GM21529 (cell line): ENCODE data around the gene HEATR9.

Experiments
- ATAC-seq: cut with Tn5 transposase; IDR thresholded peaks from one replicate; pipeline ENCODE4 v1.9.1; 2021; ENCODE audit not compliant: unreplicated experiment

HEATR9 gene

DNA sequence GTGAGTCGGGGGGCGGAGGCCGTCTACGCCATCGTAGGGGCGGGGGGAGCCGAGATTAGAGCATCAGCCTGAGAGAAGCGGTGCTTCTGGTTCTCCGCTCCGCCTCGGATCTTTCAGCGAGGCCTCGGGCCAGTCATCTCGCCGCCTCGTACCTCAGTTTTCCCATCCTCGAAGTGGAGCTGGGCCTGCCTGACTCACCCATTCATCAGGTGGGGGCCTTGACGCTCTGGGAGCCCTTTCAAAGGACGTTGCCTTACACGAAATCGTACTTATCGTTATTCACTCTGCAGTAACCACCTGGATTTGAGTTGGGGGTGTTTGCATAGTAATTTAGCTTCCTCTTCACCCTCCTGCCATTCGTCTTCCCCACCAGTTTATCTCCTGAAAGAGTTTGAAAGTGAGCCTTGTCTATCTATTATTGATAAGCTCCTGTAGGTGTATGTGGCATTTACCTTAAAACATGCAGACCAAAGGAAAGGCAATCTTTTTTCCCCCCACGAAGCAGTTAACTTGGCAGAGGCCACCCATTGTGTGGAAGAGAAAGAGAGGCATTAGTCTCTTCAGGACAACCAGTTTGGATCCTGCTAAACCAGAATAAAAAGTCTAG is 58.7 kb downstream of the HEATR9 start:
- no peak for ATAC-seq

DNA sequence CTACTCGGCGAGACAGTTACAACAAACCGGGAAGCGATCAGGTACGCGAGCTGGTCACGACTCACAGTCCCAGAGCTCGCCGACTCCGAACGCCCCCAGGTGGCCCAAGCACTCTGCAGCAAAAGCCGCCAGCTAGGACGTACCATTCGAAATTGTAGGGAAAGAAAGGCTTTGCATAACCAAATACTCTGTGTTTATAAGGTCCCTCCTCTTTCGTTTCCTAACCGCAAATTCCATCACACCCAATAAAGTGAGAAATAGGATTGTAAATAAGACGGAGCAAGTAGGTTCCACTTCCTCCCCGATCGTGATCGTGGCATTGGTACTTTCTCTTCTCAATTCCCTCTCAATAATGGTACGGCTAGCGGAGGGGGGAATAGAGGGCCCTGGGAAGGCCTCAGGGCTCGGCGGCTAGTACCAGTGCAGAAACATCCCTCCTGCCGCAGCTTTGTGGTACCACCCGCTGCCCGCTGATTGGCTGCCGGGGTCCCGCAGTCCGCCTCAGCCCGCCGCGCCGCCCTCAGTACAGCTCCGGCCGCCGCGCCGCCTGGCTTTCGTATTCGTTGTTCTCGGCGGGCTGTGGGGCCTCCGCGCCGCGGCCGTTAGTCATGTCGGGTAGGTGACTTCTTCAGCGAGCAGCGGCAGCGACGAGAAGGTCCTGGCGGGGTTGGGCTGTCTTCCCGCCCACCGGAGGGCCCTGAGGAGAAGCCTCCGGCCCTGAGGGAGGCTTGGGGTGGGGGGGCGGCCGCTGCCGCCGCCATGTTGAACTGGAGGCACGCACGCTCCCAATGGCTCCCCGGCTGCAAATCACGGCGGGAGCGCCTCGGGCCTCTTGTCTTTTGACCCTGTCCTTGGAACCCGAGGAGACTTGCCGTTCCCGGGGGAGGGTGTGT is 59.5 kb downstream of the HEATR9 start, which contains the start of gene TAF15:
TAF15 (plus strand) TSS at position 523 of the 893 bp plus-strand sequence; CDS start at position 609, 86 bp downstream.
- peak; percentile 89 for ATAC-seq

DNA sequence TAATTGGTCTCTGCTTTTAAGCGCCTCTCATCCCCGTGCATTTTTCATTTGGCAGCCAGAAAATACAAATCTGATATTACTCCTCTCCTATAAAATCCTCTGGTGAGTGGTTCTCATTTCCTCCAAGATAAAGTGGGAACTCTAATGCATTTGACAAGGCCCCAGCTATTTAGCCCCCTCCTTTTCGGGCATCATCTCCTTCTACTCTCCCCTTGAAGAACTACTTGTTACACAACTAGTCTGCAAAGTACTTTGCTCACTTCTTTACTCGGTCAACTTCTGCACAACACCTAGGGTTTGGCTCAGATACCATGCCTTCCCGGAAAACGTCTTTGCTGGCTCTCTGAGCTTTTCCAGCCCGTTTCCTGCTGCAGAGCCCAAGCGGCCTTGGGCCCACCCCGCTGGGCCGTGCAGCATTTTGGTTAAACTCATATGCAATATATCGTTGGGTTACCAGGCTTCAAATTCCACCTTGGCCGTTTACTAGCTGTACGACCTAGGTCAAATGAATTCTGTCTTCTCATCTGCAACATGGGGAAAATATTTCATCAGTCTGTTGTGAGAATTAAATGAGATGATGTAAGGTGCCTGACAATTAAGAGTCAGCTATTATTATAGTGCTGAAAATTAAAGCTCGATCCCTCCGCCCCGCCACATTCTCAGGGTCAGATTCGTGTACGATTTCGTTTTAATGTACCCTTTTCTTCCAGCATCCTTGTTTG is 60.3 kb downstream of the HEATR9 start:
- no peak for ATAC-seq

DNA sequence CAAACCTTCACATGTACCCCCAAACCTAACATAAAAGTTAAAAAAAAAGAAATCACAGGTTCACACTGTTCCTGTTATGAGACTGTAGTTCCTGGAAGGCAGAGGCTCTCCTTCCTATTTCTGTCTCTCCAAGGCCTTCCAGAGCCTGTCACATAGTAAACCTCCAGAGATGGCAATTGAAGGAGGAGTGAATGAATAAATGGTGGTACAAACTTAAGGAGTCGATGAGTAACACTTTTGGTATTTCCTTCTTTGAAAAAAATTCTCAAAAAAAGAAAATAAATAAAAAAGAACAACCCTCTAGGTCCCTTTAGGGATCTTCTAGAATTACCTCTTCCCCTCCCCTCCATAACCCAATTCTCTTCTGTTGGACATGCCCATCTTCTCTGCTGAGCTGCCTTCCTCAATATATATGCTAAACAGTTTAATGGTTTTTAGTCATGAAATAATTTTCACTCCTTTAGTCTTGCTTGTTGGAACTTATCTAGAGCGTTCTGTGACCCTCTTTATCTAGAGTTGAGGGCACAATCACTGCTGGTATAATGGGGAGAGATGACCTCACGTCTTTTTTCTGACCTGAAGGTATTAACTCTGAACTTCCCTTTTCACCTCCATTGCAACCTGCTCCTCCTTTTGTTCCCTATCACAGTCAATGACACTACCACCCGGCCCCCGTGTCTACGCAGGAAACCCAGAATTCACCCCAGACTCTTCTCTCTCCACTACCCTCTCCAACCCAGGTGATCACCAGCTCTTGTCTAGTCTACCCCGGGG is 61.1 kb downstream of the HEATR9 start:
- no peak for ATAC-seq
